Fibroblast of lung (primary cell): ENCODE data around the gene NMRK1.

Experiments used
- EZH2 ChIP-seq: IDR thresholded peaks from 2 replicates; pipeline ENCODE4 v1.5.1; 2012; ENCODE audit warnings: low read length, control low read depth, mild to moderate bottlenecking; ENCODE audit errors: missing control alignments
- TF ChIP-seq, protein P1 (sequence below), 2 donors: IDR thresholded peaks in 1 of 2; conservative IDR thresholded peaks in 1 of 2; 1 replicate in 1 of 2; 2 replicates in 1 of 2; pipeline ENCODE4 v1.5.1; 2011 to 2012; ENCODE audit warnings: low read length in 2 of 2, control low read depth in 1 of 2, inconsistent platforms in 1 of 2, low read depth in 1 of 2, mild to moderate bottlenecking in 1 of 2

- TF ChIP-seq, protein P1, sequence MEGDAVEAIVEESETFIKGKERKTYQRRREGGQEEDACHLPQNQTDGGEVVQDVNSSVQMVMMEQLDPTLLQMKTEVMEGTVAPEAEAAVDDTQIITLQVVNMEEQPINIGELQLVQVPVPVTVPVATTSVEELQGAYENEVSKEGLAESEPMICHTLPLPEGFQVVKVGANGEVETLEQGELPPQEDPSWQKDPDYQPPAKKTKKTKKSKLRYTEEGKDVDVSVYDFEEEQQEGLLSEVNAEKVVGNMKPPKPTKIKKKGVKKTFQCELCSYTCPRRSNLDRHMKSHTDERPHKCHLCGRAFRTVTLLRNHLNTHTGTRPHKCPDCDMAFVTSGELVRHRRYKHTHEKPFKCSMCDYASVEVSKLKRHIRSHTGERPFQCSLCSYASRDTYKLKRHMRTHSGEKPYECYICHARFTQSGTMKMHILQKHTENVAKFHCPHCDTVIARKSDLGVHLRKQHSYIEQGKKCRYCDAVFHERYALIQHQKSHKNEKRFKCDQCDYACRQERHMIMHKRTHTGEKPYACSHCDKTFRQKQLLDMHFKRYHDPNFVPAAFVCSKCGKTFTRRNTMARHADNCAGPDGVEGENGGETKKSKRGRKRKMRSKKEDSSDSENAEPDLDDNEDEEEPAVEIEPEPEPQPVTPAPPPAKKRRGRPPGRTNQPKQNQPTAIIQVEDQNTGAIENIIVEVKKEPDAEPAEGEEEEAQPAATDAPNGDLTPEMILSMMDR (conservative IDR thresholded peaks at IDR 0.05 in 1 of 2, IDR thresholded peaks at IDR 0.05 in 1 of 2; ENCODE audit: low read depth in 1 of 2, low read length in 2 of 2): no peak
- no peak for TF ChIP-seq EZH2
Observed at GRCh38 chr9:75112789-75113188, 24.8 kb upstream of the NMRK1 start.
